HG03045 (cell line): ENCODE measurements around the gene ZNF155.

Experiments used
- ATAC-seq: cut with Tn5 transposase; IDR thresholded peaks from one replicate; pipeline ENCODE4 v1.9.1; 2021; ENCODE audit warnings: mild to moderate bottlenecking, moderate library complexity; ENCODE audit not compliant: unreplicated experiment

Gene ZNF155

GRCh38 chr19:44003461-44004009 is 19.5 kb downstream of the ZNF155 start:
- peak; percentile 3 for ATAC-seq

- no peak for ATAC-seq
These were observed 22.0 kb downstream of the ZNF155 start for GRCh38 chr19:44005973-44006372.

- ATAC-seq: no peak
These were observed 23.5 kb downstream of the ZNF155 start for GRCh38 chr19:44007473-44007872.

GRCh38 chr19:44010468-44010867 is 26.5 kb downstream of the ZNF155 start:
- no peak for ATAC-seq

GRCh38 chr19:44019498-44019897 is 35.5 kb downstream of the ZNF155 start:
- no peak for ATAC-seq

- no peak for ATAC-seq
These were observed 37.2 kb downstream of the ZNF155 start for GRCh38 chr19:44021221-44021620.

GRCh38 chr19:44024900-44025216 is 40.9 kb downstream of the ZNF155 start:
- ATAC-seq: no peak

GRCh38 chr19:44025217-44025936 is 41.4 kb downstream of the ZNF155 start, which contains the start of gene ZNF222:
Gene ZNF222 (plus strand): TSS chr19:44025379. CDS start chr19:44025437, 58 bp downstream.
- ATAC-seq: peak; percentile 72

GRCh38 chr19:44026622-44027021 is 42.6 kb downstream of the ZNF155 start:
- no peak for ATAC-seq

- ATAC-seq: no peak
These were observed 48.1 kb downstream of the ZNF155 start for GRCh38 chr19:44032001-44032610.

- ATAC-seq: no peak
These were observed 58.2 kb downstream of the ZNF155 start for GRCh38 chr19:44042147-44042546.
